Fibroblast of lung (primary cell): ENCODE data around the gene WWOX. TPM values are rescaled to one million over a fixed set of nuclear protein-coding genes. Genes with fewer than 3 reads are reported as not detected.

Source experiments
- DNase-seq, 2 donors: peaks; one replicate each; pipeline versions ENCODE4 v3.0.0 to v3.0.0-alpha.2; 2010; ENCODE audit warnings: low read depth in 2 of 2
- H2AFZ ChIP-seq: 2 replicates; pipeline ENCODE4 v1.5.1; 2012; ENCODE audit warnings: low read length, control low read depth, inconsistent platforms
- H3K27ac ChIP-seq: 2 replicates; pipeline ENCODE4 v1.5.1; 2011; ENCODE audit warnings: low read length, control low read depth; ENCODE audit not compliant: insufficient read depth
- H3K27me3 ChIP-seq: 2 replicates; pipeline ENCODE4 v1.5.1; 2011; ENCODE audit warnings: mild to moderate bottlenecking, low read length; ENCODE audit not compliant: control insufficient read depth, insufficient read depth
- H3K36me3 ChIP-seq: 2 replicates; pipeline ENCODE4 v1.5.1; 2011; ENCODE audit warnings: low read length; ENCODE audit not compliant: control insufficient read depth, insufficient read depth
- H3K4me1 ChIP-seq: 2 replicates; pipeline ENCODE4 v1.5.1; 2011; ENCODE audit warnings: low read length; ENCODE audit not compliant: control insufficient read depth, insufficient read depth; ENCODE audit errors: extremely low read depth
- H3K4me2 ChIP-seq: 2 replicates; pipeline ENCODE4 v1.5.1; 2011; ENCODE audit warnings: low read length, control low read depth; ENCODE audit not compliant: insufficient read depth; ENCODE audit errors: extremely low read depth
- H3K4me3 ChIP-seq, 4 experiments: fragments of 200-600 bp in 1 of 4; sonication (generic) in 1 of 4; replicated peaks in 1 of 4; 2 replicates each; pipeline ENCODE4 v1.5.1; 2011 to 2016; ENCODE audit warnings: low read length in 4 of 4, low read depth in 3 of 4, mild to moderate bottlenecking in 3 of 4, control low read depth in 2 of 4, inconsistent platforms in 1 of 4, mixed read lengths in 1 of 4; ENCODE audit not compliant: insufficient read depth in 1 of 4; ENCODE audit errors: control extremely low read depth in 1 of 4
- H3K79me2 ChIP-seq: 2 replicates; pipeline ENCODE4 v1.5.1; 2012; ENCODE audit warnings: mild to moderate bottlenecking, low read length, inconsistent platforms; ENCODE audit not compliant: control insufficient read depth, insufficient read depth
- H3K9ac ChIP-seq: 2 replicates; pipeline ENCODE4 v1.5.1; 2011; ENCODE audit warnings: mild to moderate bottlenecking, low read length, control low read depth; ENCODE audit not compliant: insufficient read depth
- H3K9me3 ChIP-seq: 2 replicates; pipeline ENCODE4 v1.5.1; 2012; ENCODE audit warnings: low read depth, low read length; ENCODE audit not compliant: control insufficient read depth, insufficient read depth
- H4K20me1 ChIP-seq: 2 replicates; pipeline ENCODE4 v1.5.1; 2011; ENCODE audit warnings: low read length; ENCODE audit not compliant: control insufficient read depth, insufficient read depth; ENCODE audit errors: extremely low read depth
- CTCF ChIP-seq, 2 donors: IDR thresholded peaks in 1 of 2; conservative IDR thresholded peaks in 1 of 2; 1 replicate in 1 of 2; 2 replicates in 1 of 2; pipeline ENCODE4 v1.5.1; 2011 to 2012; ENCODE audit warnings: low read length in 2 of 2, control low read depth in 1 of 2, inconsistent platforms in 1 of 2, low read depth in 1 of 2, mild to moderate bottlenecking in 1 of 2
- EZH2 ChIP-seq: IDR thresholded peaks from 2 replicates; pipeline ENCODE4 v1.5.1; 2012; ENCODE audit warnings: low read length, control low read depth, mild to moderate bottlenecking; ENCODE audit errors: missing control alignments
- polyA plus RNA-seq, 2 donors: library from polyadenylated mRNA; depleted of rRNA in 1 of 2; stranded (reverse) in 1 of 2; unstranded in 1 of 2; fragments of >200 nt; gene quantifications; 2 replicates each; pipeline ENCODE4 v1.2.1, GENCODE V29; 2011 to 2012; ENCODE audit warnings: missing spikeins in 1 of 2
- total RNA-seq: library from RNA; depleted of rRNA; stranded (reverse); fragments of >200 nt; gene quantifications from 2 replicates; pipeline ENCODE4 v1.2.1, GENCODE V29; 2014

WWOX gene
- total and polyA plus RNA-seq, 2 donors (not counting 1 experiment from before 2014, with no cell fraction given) = 5.6 to 16.3 TPM

DNA sequence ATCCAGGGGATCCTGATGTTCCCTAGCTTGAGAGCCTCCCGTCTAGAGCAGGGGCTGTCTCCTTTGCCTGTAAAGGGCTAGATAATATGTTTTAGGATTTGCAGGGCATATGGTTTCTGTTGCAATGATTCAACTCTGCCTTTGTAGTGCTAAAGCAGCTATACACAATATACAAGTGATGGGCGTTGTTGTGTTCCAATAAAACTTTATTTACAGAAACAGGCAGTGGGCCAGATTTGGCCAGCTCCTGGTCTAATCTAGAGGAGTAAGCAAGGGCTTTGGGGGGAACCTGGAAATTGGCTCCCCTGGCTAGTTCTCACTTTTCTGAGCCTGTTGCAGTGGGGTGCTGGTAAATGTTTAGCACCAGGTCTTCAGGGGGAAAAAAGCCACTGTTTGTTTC is 13.8 kb downstream of the WWOX start:
- H3K36me3 ChIP-seq = no peaks in the 10 kb centered on the region
- H2AFZ ChIP-seq = no peak overlapping the region
- no peaks in the 10 kb centered on the region for H3K4me1 ChIP-seq
- H3K27me3 ChIP-seq = no peaks in the 10 kb centered on the region
- no peak overlapping the region for H3K9ac ChIP-seq
- no peaks in the 10 kb centered on the region for H3K9me3 ChIP-seq
- no peak overlapping the region for H3K4me2 ChIP-seq
- no peaks in the 10 kb centered on the region for H3K79me2 ChIP-seq
- DNase-seq = no peak
- H3K27ac ChIP-seq = no peak overlapping the region
- TF ChIP-seq EZH2 = no peak
- TF ChIP-seq CTCF (conservative IDR thresholded peaks at IDR 0.05 in 1 of 2, IDR thresholded peaks at IDR 0.05 in 1 of 2; ENCODE audit: low read depth in 1 of 2, low read length in 2 of 2) = no peak
- H4K20me1 ChIP-seq = no peaks in the 10 kb centered on the region
- no peak overlapping the region for H3K4me3 ChIP-seq

DNA sequence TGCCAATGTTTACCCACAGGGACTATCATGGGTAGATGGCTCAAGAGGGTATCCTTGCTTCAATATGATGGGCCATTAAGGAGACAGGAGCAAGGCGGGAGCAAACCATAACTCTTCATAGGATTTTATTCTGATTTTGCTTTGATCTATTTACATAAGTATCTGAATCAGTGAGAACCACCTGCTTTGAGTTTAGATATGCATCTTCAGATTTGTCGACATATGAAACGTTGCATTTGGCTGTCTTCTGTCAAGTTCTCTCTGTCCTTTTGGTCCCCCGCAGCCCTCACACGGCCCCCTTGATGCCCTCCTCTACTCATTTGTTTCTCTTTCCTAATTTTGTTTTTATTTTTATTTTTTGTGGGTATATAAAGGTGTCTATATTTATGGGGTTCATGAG is 16.2 kb downstream of the WWOX start:
- Histone ChIP-seq H3K79me2 (no peaks in the 10 kb centered on the region), H2AFZ (no peak overlapping the region), H3K36me3 (no peaks in the 10 kb centered on the region), H3K27me3 (no peaks in the 10 kb centered on the region), H4K20me1 (no peaks in the 10 kb centered on the region), H3K4me2 (no peak overlapping the region), H3K9me3 (no peaks in the 10 kb centered on the region), H3K27ac (no peak overlapping the region), H3K9ac (no peak overlapping the region), H3K4me3 (no peak overlapping the region), H3K4me1 (no peaks in the 10 kb centered on the region)
- no peak for DNase-seq
- TF ChIP-seq CTCF (conservative IDR thresholded peaks at IDR 0.05 in 1 of 2, IDR thresholded peaks at IDR 0.05 in 1 of 2; ENCODE audit: low read depth in 1 of 2, low read length in 2 of 2) = no peak

- Histone ChIP-seq H3K4me2 (no peak overlapping the region), H2AFZ (no peak overlapping the region), H3K27me3 (no peaks in the 10 kb centered on the region), H3K4me3 (no peak overlapping the region), H4K20me1 (no peaks in the 10 kb centered on the region), H3K79me2 (no peaks in the 10 kb centered on the region), H3K36me3 (no peaks in the 10 kb centered on the region), H3K9me3 (no peaks in the 10 kb centered on the region), H3K27ac (no peak overlapping the region), H3K4me1 (no peaks in the 10 kb centered on the region), H3K9ac (no peak overlapping the region)
- no peak for DNase-seq
- TF ChIP-seq EZH2 = no peak
- no peak for TF ChIP-seq CTCF (conservative IDR thresholded peaks at IDR 0.05 in 1 of 2, IDR thresholded peaks at IDR 0.05 in 1 of 2; ENCODE audit: low read depth in 1 of 2, low read length in 2 of 2)
Observed at GRCh38 chr16:78116946-78117345, 17.5 kb downstream of the WWOX start.
